GM19035 (cell line): ENCODE data around the gene MGAT4C.
"Not testable (repeated sequence)": the region's sequence is repeated elsewhere in the genome, so short reads cannot be mapped to it uniquely, and the experiment has no call there.

ENCODE experiments used
- ATAC-seq: cut with Tn5 transposase; IDR thresholded peaks from one replicate; pipeline ENCODE4 v1.9.1; 2021; ENCODE audit not compliant: unreplicated experiment

The MGAT4C gene

GRCh38 chr12:86138770-86139169 lies 117.4 kb downstream of the MGAT4C start:
- ATAC-seq: no peak

DNA sequence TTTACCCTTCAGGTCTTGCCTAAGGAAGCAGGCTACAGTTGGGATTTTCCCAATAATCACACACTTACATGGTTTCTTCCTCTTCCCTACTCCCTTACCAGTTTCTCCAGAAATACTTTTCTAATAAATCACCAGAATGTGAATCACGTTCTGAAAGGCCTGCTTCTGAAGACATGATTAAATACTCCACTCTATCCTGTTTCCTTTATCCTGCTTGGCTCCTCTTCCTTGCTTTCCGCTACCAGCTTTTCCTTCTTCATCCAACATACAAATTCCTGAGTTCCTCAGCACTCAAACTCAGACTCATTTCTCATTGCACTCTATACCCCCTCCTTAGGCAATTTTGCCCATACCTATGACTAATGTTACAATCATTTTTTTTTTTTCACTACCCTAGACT lies 118.3 kb downstream of the MGAT4C start:
- no peak for ATAC-seq

GRCh38 chr12:86134561-86134960 lies 121.6 kb downstream of the MGAT4C start:
- ATAC-seq: no peak

DNA sequence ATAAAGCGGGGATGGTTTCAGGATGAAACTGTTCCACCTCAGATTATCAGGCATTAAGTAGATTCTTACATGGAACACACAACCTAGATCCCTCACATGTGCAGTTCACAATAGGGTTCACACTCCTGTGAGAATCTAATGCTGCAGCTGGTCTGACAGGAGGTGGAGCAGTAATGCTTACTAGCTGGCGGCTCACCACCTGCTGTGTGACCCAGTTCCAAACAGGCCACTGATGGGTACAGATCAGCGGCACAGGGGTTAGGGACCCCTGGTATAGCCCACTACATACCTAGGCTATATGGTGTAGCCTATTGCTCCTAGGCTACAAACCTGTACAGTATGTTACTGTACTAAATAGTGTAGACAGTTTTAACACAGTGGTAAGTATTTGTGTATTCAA lies 129.3 kb downstream of the MGAT4C start:
- not testable (repeated sequence) for ATAC-seq

- ATAC-seq: no peak
These were observed 133.2 kb downstream of the MGAT4C start for GRCh38 chr12:86122846-86123468.

GRCh38 chr12:86118161-86118560 lies 138.0 kb downstream of the MGAT4C start:
- no peak for ATAC-seq

DNA sequence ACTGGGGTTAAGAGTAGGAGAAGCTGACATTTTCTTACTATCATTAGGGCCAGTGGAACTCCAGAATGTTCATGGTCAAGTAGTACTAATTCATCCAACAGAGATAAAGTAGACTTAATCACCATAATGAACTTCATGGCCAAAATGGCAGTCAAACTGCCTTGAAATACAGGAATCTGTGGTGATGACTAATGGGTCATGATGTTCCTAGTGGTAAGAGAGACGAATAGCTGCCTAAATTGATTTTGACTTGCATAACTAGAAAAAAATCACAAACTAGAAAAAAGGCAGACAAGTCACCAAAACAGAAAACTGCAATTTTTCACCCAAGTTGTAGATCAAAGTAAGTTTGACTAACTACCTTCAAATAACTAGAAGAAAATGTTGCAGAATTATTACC lies 138.5 kb downstream of the MGAT4C start:
- ATAC-seq: no peak

DNA sequence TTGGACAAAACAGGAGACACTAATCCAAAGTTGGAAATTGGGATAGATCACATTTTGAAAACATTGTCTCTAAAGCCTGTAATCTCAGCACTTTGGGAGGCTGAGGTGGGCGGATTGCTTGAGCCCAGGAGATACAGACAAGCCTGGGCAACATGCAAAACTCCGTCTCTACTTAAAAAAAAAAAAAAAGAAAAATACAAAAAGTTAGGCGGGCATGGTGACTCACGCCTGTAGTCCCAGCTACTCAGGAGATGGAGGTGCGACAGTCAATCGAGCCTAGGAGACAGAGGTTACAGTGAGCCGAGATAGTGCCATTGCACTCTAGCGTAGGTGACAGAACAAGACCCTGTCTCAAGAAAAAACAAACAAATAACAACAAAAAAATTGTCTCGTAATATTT lies 152.1 kb downstream of the MGAT4C start:
- no peak for ATAC-seq

- ATAC-seq: no peak
These were observed 159.0 kb downstream of the MGAT4C start for GRCh38 chr12:86097161-86097560.

DNA sequence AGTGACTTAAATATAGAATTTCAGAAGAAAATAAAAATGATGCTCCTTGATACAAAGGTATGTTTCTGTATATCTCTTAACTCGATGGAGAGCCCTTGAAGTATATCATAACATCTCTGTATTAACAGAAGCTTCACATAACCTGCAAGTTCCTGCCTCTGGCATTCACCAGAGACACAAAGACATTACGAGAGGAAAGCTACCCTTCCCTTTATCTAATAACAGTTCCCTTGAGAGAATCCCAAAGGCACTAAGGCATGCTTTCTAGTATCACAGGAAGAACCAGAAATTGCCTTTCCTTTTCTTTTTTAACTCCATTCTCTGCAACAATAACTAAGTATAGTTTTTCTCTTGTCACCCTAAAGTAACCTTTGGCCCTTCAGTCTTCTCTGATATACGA lies 164.5 kb downstream of the MGAT4C start:
- no peak for ATAC-seq

- no peak for ATAC-seq
These were observed 174.3 kb downstream of the MGAT4C start for GRCh38 chr12:86081843-86082242.

DNA sequence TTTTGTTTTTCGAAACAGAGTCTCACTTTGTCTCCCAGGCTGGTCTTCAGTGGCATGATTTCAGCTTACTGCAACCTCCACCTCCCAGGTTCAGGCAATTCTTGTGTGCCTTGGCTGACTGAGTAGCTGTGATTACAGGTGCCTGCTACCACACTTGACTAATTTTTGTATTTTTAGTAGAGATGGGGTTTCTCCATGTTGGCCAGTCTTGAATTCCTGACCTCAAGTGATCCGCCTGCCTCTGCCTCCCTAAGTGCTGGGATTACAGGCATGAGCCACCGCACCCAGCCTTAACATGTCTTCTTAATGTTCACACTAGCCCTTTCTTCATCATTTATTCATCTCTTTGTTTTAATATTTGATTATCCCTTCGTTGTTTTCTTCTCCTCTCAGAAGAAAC lies 197.1 kb downstream of the MGAT4C start:
- ATAC-seq: not testable (repeated sequence)

GRCh38 chr12:86057092-86057845 lies 198.9 kb downstream of the MGAT4C start:
- ATAC-seq: no peak

GRCh38 chr12:86052921-86053320 lies 203.3 kb downstream of the MGAT4C start:
- no peak for ATAC-seq

GRCh38 chr12:86050010-86050409 lies 206.2 kb downstream of the MGAT4C start:
- ATAC-seq: no peak

DNA sequence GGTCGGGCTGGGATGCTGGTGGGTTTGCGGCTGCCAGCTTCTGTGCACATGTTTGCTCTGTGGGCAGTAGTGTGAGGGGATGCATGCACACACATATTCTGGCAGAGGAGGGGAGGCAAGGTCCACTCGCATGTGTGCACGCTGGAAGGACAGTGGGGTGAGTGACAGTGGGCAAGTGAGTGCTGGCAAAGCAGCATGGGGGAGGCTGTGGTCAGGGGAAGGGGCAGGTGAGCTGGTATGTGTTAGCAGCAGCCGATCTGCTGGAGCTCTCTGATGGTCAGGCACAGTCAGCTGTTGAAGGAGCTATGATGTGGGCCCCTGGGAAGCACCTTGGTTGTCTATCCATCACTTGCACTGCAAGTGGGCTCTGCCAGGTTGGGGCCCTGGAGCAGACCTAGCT lies 211.8 kb downstream of the MGAT4C start:
- no peak for ATAC-seq

DNA sequence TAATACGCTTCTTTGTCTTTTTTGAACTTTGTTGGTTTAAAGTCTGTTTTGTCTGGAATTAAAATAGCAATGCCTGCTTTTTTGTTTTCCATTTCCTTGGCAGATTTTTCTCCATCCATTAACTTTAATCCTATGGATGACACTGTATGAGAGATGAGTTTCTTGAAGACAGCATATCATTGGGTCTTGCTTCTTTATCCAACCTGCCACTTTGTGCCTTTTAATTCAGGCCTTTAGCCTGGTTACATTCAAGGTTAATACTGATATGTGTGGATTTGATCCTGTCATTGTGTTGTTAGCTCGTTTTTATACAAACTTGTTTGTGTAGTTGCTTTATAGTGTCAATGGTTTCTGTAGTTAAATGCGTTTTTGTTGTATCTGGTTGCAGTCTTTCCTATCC lies 214.1 kb downstream of the MGAT4C start:
- no peak for ATAC-seq

DNA sequence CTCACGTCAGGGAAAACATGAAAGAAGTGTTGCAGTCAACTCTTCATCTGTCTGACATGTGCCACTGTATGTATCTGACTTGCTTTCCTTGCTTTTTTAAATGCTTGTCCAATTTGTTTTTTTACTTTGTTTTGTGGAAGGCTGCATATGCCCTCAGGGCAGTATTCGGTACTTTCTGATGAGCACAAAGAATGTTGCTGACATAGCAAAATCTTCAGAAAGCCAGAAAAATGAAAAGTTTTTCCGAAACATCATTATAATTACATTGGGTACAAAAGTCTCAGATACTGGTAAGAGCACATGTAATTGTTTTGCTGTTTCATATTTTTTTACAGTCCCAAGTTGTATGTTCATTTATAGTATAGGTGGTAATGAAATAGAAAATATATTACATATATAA lies 237.8 kb downstream of the MGAT4C start:
- no peak for ATAC-seq

- ATAC-seq: no peak
These were observed 241.2 kb downstream of the MGAT4C start for GRCh38 chr12:86015026-86015425.

DNA sequence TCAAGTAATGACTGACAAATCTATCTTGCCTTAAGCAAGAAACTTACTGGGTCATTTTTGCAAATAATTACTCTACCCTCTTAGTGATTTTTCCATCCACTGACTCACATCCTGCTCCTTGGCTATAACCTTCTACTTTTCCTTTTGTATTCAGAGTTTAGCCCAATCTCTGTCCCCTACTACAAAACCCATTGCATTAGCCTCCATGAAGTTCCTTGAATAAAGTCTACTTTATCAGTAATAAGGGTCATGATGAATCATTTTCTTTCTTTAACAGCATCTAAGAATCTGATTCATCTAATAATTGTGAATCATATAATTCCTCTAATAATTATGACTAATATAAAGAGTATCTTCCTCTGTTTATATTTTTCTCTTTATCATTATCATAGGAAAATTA lies 249.5 kb downstream of the MGAT4C start:
- ATAC-seq: no peak

GRCh38 chr12:85998074-85998473 lies 258.1 kb downstream of the MGAT4C start:
- ATAC-seq: no peak

DNA sequence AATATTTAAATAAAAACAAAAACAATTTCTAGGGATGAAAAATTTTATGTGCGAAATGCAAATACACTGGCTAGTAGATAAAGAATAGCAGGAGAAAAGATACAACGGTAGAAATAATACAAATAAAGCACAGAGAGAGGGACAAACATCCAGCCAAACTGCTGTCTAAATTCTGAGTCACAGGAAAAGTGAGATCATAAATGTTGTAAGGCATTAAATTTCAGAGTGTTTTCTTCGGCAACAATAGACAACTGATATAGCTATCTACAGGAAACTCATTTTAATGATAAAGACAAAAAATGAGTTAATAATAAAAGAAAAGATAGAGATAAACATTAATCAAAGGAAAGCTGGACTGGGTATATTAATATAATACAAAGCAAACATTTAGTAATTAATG lies 259.9 kb downstream of the MGAT4C start:
- no peak for ATAC-seq

DNA sequence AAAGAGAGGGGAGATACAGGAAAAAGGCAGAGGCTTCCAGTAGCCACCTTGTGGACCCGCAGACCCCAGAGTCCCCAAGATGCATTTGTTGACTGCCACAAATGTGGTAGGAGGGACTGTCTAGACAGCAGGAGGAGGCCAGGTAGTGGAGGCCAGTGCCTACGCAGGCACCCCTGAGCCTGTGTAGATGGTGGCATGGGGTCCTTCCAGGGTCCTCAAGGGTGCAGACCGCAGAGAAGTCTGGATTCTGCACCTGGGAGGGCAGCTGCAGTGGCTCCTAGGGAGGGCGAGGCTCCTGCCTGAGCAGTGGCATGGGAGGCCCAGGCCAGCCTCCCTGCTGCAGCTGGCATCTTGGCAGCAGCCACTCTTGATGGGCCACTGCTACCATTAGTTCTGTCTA lies 262.4 kb downstream of the MGAT4C start:
- no peak for ATAC-seq
